ENCODE results near the gene IGFN1.
A peak's percentile ranks its signal among the peaks of the same experiment; 100 is the strongest.

Gene IGFN1

GRCh38 chr1:201214461-201214860 is 23.8 kb downstream of the IGFN1 start:
- Histone ChIP-seq H3K4me3 (no peak overlapping the region), H3K4me1 (peaks cover 31% of the 10 kb centered on the region), H3K27me3 (no peaks in the 10 kb centered on the region), H3K36me3 (no peaks in the 10 kb centered on the region), H3K9me3 (no peaks in the 10 kb centered on the region), H3K27ac (no peak overlapping the region), H3K4me2 (no peak overlapping the region), H4K20me1 (no peaks in the 10 kb centered on the region), H3K9ac (no peak overlapping the region)
- TF ChIP-seq Cebpa-rat (IDR thresholded peaks at IDR 0.05), result no peak

- H3K4me3 ChIP-seq, result no peak overlapping the region
- H3K9ac ChIP-seq, result no peak overlapping the region
- no peak for TF ChIP-seq Cebpa-rat (IDR thresholded peaks at IDR 0.05)
- H3K9me3 ChIP-seq, result no peaks in the 10 kb centered on the region
- H3K36me3 ChIP-seq, result no peaks in the 10 kb centered on the region
- peak overlapping the region; percentile 75; the same call in 1 of the 2 replicates for H3K27ac ChIP-seq
- H3K4me2 ChIP-seq, result peak overlapping the region; percentile 75
- peaks cover 35% of the 10 kb centered on the region for H3K4me1 ChIP-seq
- no peaks in the 10 kb centered on the region for H4K20me1 ChIP-seq
- no peaks in the 10 kb centered on the region for H3K27me3 ChIP-seq
These were observed 24.3 kb downstream of the IGFN1 start for GRCh38 chr1:201214886-201215285.

- Histone ChIP-seq H3K36me3 (no peaks in the 10 kb centered on the region), H4K20me1 (no peaks in the 10 kb centered on the region), H3K4me2 (peak overlapping the region; percentile 75), H3K4me1 (peaks cover 40% of the 10 kb centered on the region), H3K9me3 (no peaks in the 10 kb centered on the region), H3K4me3 (no peak overlapping the region), H3K27me3 (no peaks in the 10 kb centered on the region), H3K27ac (peak overlapping the region; percentile 75), H3K9ac (peak overlapping the region; percentile 51; the same call in 1 of the 2 replicates)
- no peak for TF ChIP-seq Cebpa-rat (IDR thresholded peaks at IDR 0.05)
These were observed 25.1 kb downstream of the IGFN1 start for GRCh38 chr1:201215531-201216357.

DNA sequence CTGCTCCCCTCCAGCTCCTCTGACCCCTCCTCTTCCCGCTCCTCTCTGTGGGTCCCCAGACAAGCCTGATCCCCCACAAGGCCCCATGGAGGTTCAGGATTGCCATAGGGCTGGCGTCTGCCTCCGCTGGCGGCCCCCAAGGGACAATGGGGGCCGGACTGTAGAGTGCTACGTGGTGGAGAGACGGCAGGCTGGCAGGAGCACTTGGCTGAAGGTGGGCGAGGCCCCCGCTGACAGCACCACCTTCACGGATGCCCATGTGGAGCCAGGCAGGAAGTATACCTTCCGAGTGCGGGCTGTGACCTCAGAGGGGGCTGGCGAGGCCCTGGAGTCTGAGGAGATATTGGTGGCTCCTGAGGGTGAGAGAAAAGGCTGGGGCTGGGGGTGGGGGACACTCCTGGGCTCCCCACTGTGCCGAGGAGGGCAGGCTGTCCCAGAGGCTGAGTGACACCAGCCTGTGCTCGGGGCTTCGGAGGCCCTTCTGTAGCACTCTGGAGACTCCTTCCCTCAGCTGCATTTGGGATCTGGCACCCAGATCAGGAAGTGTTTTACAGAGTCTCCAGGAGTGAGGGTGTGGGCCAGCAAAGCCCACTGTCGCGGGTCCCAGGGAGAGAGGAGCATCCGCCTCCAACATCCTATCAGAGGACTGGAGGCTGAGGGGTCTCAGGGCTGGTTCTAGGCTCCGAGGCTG is 25.9 kb downstream of the IGFN1 start:
- Histone ChIP-seq H3K9me3 (no peaks in the 10 kb centered on the region), H3K4me3 (no peak overlapping the region), H3K27me3 (no peaks in the 10 kb centered on the region), H3K4me1 (peaks cover 40% of the 10 kb centered on the region), H4K20me1 (no peaks in the 10 kb centered on the region), H3K27ac (peak overlapping the region; percentile 24; the same call in 1 of the 2 replicates), H3K4me2 (peak overlapping the region; percentile 26; the same call in 1 of the 2 replicates), H3K36me3 (no peaks in the 10 kb centered on the region), H3K9ac (no peak overlapping the region)
- no peak for TF ChIP-seq Cebpa-rat (IDR thresholded peaks at IDR 0.05)

- no peak for TF ChIP-seq Cebpa-rat (IDR thresholded peaks at IDR 0.05)
- H3K4me1 ChIP-seq, result peaks cover 42% of the 10 kb centered on the region
- no peaks in the 10 kb centered on the region for H3K36me3 ChIP-seq
- H3K4me3 ChIP-seq, result no peak overlapping the region
- no peak overlapping the region for H3K9ac ChIP-seq
- H3K4me2 ChIP-seq, result no peak overlapping the region
- H3K27me3 ChIP-seq, result no peaks in the 10 kb centered on the region
- H3K9me3 ChIP-seq, result no peaks in the 10 kb centered on the region
- no peaks in the 10 kb centered on the region for H4K20me1 ChIP-seq
- 0 out of 2 replicates have a peak overlapping the region, but pooled peaks have one; percentile 15 for H3K27ac ChIP-seq
These were observed 26.5 kb downstream of the IGFN1 start for GRCh38 chr1:201217146-201217545.

DNA sequence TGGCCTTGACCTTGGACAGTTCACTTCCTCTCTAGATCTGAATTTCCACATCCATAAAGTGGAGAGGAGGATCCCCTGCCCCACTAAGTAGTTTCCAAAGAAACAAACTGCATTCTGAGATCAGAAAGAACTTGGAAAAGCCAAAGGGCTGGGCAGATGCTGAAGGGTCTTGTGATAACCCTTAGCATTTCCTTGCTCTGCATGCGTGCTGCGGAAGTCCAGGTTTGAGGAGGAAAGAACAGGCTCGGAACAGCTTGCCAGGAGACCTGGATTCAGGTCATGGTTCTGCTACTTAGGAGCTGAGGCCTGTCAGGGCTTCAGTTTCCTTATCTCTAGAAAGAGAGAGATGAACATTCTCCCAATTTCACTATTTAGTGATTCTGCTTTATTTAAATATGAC is 27.2 kb downstream of the IGFN1 start:
- H3K27ac ChIP-seq, result 0 out of 2 replicates have a peak overlapping the region, but pooled peaks have one; percentile 15
- peaks cover 49% of the 10 kb centered on the region for H3K4me1 ChIP-seq
- no peak for TF ChIP-seq Cebpa-rat (IDR thresholded peaks at IDR 0.05)
- H3K9ac ChIP-seq, result no peak overlapping the region
- no peak overlapping the region for H3K4me3 ChIP-seq
- H3K4me2 ChIP-seq, result no peak overlapping the region
- no peaks in the 10 kb centered on the region for H4K20me1 ChIP-seq
- H3K9me3 ChIP-seq, result no peaks in the 10 kb centered on the region
- no peaks in the 10 kb centered on the region for H3K36me3 ChIP-seq
- H3K27me3 ChIP-seq, result no peaks in the 10 kb centered on the region

DNA sequence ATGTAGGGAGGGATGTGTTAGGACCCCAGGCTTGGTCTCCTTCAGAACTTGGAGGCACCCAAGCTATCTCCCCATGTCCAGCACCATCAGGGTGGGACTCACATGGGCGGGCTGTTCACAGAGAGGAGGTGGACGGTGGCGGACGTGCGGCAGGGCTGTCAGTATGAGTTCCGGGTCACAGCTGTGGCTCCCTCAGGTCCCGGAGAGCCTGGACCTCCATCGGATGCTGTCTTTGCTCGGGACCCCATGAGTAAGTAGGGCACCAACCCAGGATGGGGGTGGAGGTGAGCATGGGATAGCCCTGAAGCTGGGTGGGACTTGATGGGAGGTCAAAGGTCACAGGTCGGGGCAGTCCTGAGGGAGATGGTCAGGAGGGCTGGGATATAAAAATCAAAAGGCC is 27.8 kb downstream of the IGFN1 start:
- Histone ChIP-seq H3K9me3 (no peaks in the 10 kb centered on the region), H3K9ac (no peak overlapping the region), H3K4me2 (0 out of 2 replicates have a peak overlapping the region, but pooled peaks have one; percentile 56), H3K36me3 (no peaks in the 10 kb centered on the region), H3K4me1 (peaks cover 55% of the 10 kb centered on the region), H3K4me3 (no peak overlapping the region), H3K27ac (no peak overlapping the region), H3K27me3 (no peaks in the 10 kb centered on the region), H4K20me1 (no peaks in the 10 kb centered on the region)
- no peak for TF ChIP-seq Cebpa-rat (IDR thresholded peaks at IDR 0.05)

DNA sequence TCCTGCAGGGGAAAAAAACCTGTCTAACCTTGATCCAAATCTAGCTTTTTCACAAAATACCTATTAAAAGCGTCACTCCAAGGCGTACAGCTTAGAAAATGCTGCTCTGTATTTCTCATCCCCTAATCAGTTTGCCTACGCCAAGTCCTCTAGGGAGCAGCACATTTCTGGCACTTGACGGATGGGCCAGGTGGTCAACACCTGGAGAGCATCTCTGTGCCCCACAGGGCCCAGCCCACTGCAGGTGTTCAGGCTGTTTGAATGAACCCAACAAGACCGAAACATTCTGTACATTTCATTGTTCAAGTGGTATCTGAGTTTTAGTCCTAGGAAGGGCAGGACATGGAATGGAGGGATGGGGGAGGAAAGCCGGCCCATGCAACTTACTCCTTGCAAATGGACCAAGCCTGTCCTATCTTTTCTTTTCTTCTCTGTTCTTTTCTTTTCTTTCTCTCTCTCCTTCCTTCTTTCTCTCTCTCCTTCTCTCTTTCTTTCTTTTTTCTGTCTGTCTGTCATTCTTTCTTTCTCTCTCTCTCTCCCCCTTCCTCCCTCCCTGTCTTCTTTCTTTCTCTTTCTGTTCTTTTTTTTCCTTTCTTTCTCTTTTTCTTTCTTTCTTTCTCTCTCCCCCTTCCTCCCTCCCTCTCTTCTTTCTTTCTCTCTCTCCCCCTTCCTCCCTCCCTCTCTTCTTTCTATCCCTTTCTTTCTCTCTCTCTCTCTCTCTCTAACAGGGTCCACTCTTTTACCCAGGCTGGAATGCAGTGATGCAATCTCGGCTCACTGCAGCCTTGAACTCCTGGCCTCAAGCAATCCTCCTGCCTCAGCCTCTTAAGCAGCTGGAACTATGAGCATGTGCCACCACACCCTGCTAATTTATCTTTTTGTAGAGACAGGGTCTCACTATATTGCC is 29.1 kb downstream of the IGFN1 start:
- Histone ChIP-seq H3K9me3 (no peaks in the 10 kb centered on the region), H3K4me2 (peak overlapping the region; percentile 56), H3K27me3 (no peaks in the 10 kb centered on the region), H3K36me3 (no peaks in the 10 kb centered on the region), H3K27ac (no peak overlapping the region), H4K20me1 (no peaks in the 10 kb centered on the region), H3K4me3 (no peak overlapping the region), H3K9ac (no peak overlapping the region; the same call in 1 of the 2 replicates), H3K4me1 (peaks cover 66% of the 10 kb centered on the region)
- TF ChIP-seq Cebpa-rat (IDR thresholded peaks at IDR 0.05), result no peak

- H4K20me1 ChIP-seq, result no peaks in the 10 kb centered on the region
- no peak overlapping the region for H3K27ac ChIP-seq
- no peak overlapping the region for H3K4me3 ChIP-seq
- no peak overlapping the region for H3K4me2 ChIP-seq
- H3K36me3 ChIP-seq, result no peaks in the 10 kb centered on the region
- no peaks in the 10 kb centered on the region for H3K27me3 ChIP-seq
- no peak for TF ChIP-seq Cebpa-rat (IDR thresholded peaks at IDR 0.05)
- no peak overlapping the region for H3K9ac ChIP-seq
- H3K9me3 ChIP-seq, result no peaks in the 10 kb centered on the region
- H3K4me1 ChIP-seq, result peaks cover 66% of the 10 kb centered on the region
These were observed 29.7 kb downstream of the IGFN1 start for GRCh38 chr1:201220388-201220715.

Measured in BLaER1 (cell line).